ENCODE results near the gene COL5A1.

COL5A1 gene

GRCh38 chr9:134868751-134869553, 227.3 kb downstream of the COL5A1 start:
- no peak for DNase-seq

- no peak for DNase-seq
Observed at GRCh38 chr9:134869554-134870300, 228.1 kb downstream of the COL5A1 start.

GRCh38 chr9:134870301-134870694, 228.7 kb downstream of the COL5A1 start:
- no peak for DNase-seq

GRCh38 chr9:134870746-134871662, 229.4 kb downstream of the COL5A1 start:
- DNase-seq, result no peak

GRCh38 chr9:134871697-134872340, 230.2 kb downstream of the COL5A1 start:
- no peak for DNase-seq

- no peak for DNase-seq
Observed at GRCh38 chr9:134872482-134873231, 231.1 kb downstream of the COL5A1 start.

- DNase-seq, result no peak
Observed at GRCh38 chr9:134875371-134875770, 233.8 kb downstream of the COL5A1 start.

- no peak for DNase-seq
Observed at GRCh38 chr9:134877541-134877940, 235.9 kb downstream of the COL5A1 start.

GRCh38 chr9:134879664-134880483, 238.3 kb downstream of the COL5A1 start:
- DNase-seq, result no peak

GRCh38 chr9:134880484-134881312, 239.1 kb downstream of the COL5A1 start, which contains the start of gene FCN2:
Gene FCN2 (plus strand): TSS chr9:134880810. CDS start chr9:134880822, 12 bp downstream.
- DNase-seq, result no peak

GRCh38 chr9:134881313-134881670, 239.7 kb downstream of the COL5A1 start:
- DNase-seq, result no peak

- DNase-seq, result no peak
Observed at GRCh38 chr9:134882204-134882785, 240.7 kb downstream of the COL5A1 start.

- no peak for DNase-seq
Observed at GRCh38 chr9:134883040-134883782, 241.6 kb downstream of the COL5A1 start.

GRCh38 chr9:134884492-134884891, 242.9 kb downstream of the COL5A1 start:
- no peak for DNase-seq

GRCh38 chr9:134885001-134885678, 243.5 kb downstream of the COL5A1 start:
- DNase-seq, result no peak

GRCh38 chr9:134885679-134886412, 244.2 kb downstream of the COL5A1 start:
- no peak for DNase-seq

GRCh38 chr9:134886413-134886913, 244.9 kb downstream of the COL5A1 start:
- DNase-seq, result no peak

Data from CD4-positive, alpha-beta T cell treated with Interleukin-12 subunit alpha and Interleukin-12 subunit beta, for 1 hour (primary cell).